BJ (cell line): ENCODE measurements around the gene GPR151. TPM values are rescaled to one million over a fixed set of nuclear protein-coding genes. Genes with fewer than 3 reads are reported as not detected.
A peak's percentile ranks its signal among the peaks of the same experiment; 100 is the strongest.

ENCODE experiments used
- CTCF ChIA-PET: fragments of 350-600 bp; formaldehyde crosslinking; extraction: SDS; loops from one replicate; lab custom pipeline; 2021; ENCODE audit warnings: antibody characterized with exemption, inconsistent platforms; lab: Yijun Ruan, JAX
- POLR2A ChIA-PET: fragments of 300-600 bp; sonication (Branson Sonifier 250); formaldehyde crosslinking; extraction: SDS; loops from one replicate; lab custom pipeline; 2021; ENCODE audit warnings: antibody characterized with exemption; lab: Charles Lee
- DNase-seq: peaks from one replicate; pipeline ENCODE4 v3.0.0-alpha.2; 2011; ENCODE audit warnings: low read depth
- H3K27me3 ChIP-seq: 2 replicates; pipeline ENCODE4 v1.6.0; 2011; ENCODE audit warnings: low read length; ENCODE audit not compliant: control insufficient read depth, insufficient read depth
- H3K36me3 ChIP-seq: 2 replicates; pipeline ENCODE4 v1.5.1; 2011; ENCODE audit warnings: low read length; ENCODE audit not compliant: control insufficient read depth, insufficient read depth
- H3K4me3 ChIP-seq: 2 replicates; pipeline ENCODE4 v1.5.1; 2011; ENCODE audit warnings: low read depth, mild to moderate bottlenecking, control low read depth, low read length
- CTCF ChIP-seq: IDR thresholded peaks from 2 replicates; pipeline ENCODE4 v1.5.1; 2011; ENCODE audit warnings: low read depth, mild to moderate bottlenecking, control low read depth, inconsistent platforms, low read length, moderate library complexity; ENCODE audit not compliant: insufficient read depth
- polyA plus RNA-seq: library from polyadenylated mRNA; depleted of rRNA; stranded (reverse); fragments of >200 nt; gene quantifications from 2 replicates; pipeline ENCODE4 v1.2.3, GENCODE V29; 2011

The GPR151 gene
- polyA plus RNA-seq, 1 experiment = not detected

GRCh38 chr5:146484714-146485391, 31.1 kb downstream of the GPR151 start:
- no peaks in the 10 kb centered on the region for H3K27me3 ChIP-seq
- no peak for TF ChIP-seq CTCF
- DNase-seq = no peak
- ChIA-PET POLR2A (no interaction called here), CTCF (no interaction called here)
- peaks cover 1% of the 10 kb centered on the region for H3K36me3 ChIP-seq
- no peak overlapping the region for H3K4me3 ChIP-seq

GRCh38 chr5:146482775-146483174, 33.2 kb downstream of the GPR151 start:
- ChIA-PET POLR2A (no interaction called here), CTCF (no interaction called here)
- Histone ChIP-seq H3K27me3 (no peaks in the 10 kb centered on the region), H3K4me3 (no peak overlapping the region), H3K36me3 (peaks cover 1% of the 10 kb centered on the region)
- no peak for DNase-seq
- TF ChIP-seq CTCF = no peak

GRCh38 chr5:146475906-146476305, 40.1 kb downstream of the GPR151 start:
- no peak for DNase-seq
- Histone ChIP-seq H3K27me3 (no peaks in the 10 kb centered on the region), H3K36me3 (peaks cover 11% of the 10 kb centered on the region), H3K4me3 (no peak overlapping the region)
- TF ChIP-seq CTCF = no peak
- ChIA-PET CTCF (interaction anchor here (1.6 kb wide), 1 partner anchor 11 kb away, joined by 6 read pairs; no protein-coding TSS in a partner anchor), POLR2A (no interaction called here)

GRCh38 chr5:146475190-146475780, 40.7 kb downstream of the GPR151 start:
- peak; percentile 29; the same call in 1 of the 2 replicates for TF ChIP-seq CTCF
- no peak for DNase-seq
- Histone ChIP-seq H3K36me3 (peaks cover 11% of the 10 kb centered on the region), H3K27me3 (no peaks in the 10 kb centered on the region), H3K4me3 (no peak overlapping the region)
- POLR2A ChIA-PET = no interaction called here
- CTCF ChIA-PET = interaction anchor here (1.6 kb wide), 1 partner anchor 12 kb away, joined by 6 read pairs; no protein-coding TSS in a partner anchor

GRCh38 chr5:146474065-146474464, 41.9 kb downstream of the GPR151 start:
- TF ChIP-seq CTCF = no peak
- Histone ChIP-seq H3K27me3 (no peaks in the 10 kb centered on the region), H3K36me3 (peaks cover 12% of the 10 kb centered on the region), H3K4me3 (no peak overlapping the region)
- DNase-seq = no peak
- ChIA-PET CTCF (no interaction called here), POLR2A (no interaction called here)
